Epithelial cell of prostate (primary cell): ENCODE measurements around the gene NLGN1.
"Not testable (repeated sequence)": the region's sequence is repeated elsewhere in the genome, so short reads cannot be mapped to it uniquely, and the experiment has no call there.

Experiments
- DNase-seq: peaks from one replicate; pipeline ENCODE4 v3.0.0-alpha.2; 2011; ENCODE audit warnings: low read depth, low spot score
- H3K27ac ChIP-seq: fragments of 450-650 bp; 2 replicates; pipeline ENCODE4 v1.5.1; 2017; ENCODE audit warnings: mild to moderate bottlenecking

NLGN1 gene

DNA sequence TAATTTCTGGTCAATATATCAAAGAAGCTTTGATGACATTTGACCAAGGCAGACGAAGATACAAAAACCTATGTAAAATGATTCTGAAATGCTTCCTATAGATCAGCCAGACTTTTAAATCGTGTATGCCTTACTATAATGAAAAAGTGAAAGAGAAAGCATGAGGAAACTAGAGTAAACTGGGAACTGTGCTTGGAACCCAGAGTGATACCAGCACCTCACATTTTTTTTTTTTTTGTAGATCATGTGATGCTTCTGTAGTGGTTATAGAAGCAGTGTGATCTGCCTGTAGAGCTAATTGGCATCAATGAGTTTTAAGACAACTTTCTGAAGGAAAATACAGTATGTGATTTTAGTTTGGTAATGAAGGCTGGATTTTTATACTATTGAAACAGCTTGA, 150.7 kb downstream of the NLGN1 start:
- no peak overlapping the region for H3K27ac ChIP-seq
- no peak for DNase-seq

DNA sequence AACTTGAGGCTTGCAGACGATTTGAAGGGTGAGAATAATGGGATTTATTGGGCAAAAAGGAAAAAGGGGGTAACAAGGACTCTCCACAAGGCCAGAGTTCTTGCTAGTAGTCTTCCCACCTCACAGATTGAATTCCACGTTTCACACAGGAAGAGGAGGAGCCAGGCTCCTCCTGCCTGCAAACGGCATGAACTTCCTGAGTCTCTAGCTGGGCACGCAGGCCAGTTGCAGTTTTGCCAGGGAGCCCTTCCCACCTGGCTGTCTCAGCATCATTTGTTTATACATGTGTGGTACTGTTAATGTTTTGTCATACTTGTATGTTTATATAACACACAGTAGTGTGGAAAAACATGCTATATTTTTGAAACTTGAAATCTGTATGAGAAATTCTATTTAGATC, 155.0 kb downstream of the NLGN1 start:
- H3K27ac ChIP-seq = no peak overlapping the region
- no peak for DNase-seq

DNA sequence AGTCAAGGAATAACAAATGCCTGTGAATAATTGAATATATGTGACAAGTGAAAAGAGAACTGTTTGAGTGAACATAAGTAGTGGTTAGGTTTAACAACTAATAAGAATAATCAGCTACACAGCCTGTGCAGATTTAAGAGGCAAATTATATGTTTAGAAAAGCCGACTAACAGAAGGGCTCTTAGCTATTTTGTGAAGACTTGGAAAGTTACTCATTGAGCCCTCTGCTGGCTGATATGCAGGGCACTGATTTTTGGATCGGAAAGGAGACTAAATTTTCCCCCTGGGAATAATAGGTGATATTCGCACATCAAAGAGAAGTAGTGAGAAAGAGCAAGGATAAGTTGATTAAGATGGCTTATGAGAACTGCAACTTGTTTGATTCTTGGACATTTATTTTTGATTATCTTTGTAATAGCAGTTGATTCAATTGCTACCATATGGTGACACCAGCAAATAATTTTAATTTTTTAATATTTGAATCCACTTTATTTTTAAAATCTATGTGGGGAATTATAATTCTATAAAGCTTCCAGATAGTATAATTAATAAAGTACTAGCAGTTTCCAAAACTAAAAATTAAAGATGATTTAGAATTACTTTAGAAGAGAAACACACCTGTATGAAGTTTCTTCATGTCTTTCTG, 156.2 kb downstream of the NLGN1 start:
- DNase-seq = no peak
- H3K27ac ChIP-seq = no peak overlapping the region

DNA sequence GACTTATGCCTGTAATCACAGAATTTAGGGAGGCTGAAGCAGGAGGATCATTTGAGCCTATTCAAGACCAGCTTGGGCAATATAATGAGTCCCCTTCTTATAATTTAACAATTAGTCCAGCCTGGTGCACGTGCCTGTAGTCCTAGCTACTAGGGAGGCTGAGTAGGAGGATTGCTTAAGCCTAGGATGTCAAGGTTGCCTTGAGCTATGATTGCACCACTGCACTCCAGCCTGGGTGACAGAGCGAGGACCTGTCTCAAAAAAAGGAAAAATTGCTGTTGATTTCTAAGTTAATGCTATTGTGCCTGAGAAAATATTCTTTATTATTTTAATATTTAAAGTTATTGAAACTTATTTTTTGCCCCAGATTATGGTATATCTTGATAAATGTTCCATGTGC, 159.0 kb downstream of the NLGN1 start:
- no peak for DNase-seq

GRCh38 chr3:173567997-173568396, 170.5 kb downstream of the NLGN1 start:
- no peak overlapping the region for H3K27ac ChIP-seq
- no peak for DNase-seq

More for the DNA sequence above, 159.0 kb downstream of the NLGN1 start:
- H3K27ac ChIP-seq = no peak overlapping the region

DNA sequence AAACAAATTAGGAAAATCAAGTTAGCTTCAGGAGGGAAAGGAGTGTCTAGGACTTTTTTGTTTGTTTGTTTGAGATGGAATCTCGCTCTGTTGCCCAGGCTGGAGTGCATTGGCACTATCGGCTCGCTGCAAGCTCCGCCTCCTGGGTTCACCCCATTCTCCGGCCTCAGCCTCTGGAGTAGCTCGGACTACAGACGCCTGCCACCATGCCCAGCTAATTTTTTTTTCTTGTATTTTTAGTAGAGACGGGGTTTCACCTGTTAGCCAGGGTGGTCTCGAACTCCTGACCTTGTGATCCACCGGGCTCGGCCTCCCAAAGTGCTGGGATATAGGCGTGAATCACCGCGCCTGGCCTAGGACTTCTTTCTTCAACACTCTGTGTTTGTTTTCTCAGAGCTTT, 171.1 kb downstream of the NLGN1 start:
- DNase-seq = no peak
- H3K27ac ChIP-seq = no peak overlapping the region

DNA sequence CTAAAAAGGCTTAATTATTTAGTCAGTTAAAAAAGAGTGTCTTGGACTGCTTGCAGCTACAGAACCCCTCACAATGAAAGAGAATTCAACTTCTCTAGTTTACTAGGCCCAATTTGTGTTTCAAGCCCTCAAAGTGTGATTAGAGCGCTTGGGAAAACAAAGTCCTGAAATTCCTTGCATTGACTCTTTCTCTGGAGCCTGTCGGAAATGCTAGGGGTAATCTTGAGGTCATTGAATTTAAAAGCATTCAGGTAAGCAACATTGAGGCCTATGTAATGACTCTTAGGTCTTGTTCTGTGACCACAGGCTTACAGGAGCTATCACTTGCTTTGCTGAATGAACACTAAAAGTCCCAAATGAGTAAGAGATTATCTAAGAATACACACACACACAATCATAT, 186.0 kb downstream of the NLGN1 start:
- no peak overlapping the region for H3K27ac ChIP-seq
- DNase-seq = no peak

- no peak overlapping the region for H3K27ac ChIP-seq
- DNase-seq = no peak
Observed at GRCh38 chr3:173584093-173584837, 186.7 kb downstream of the NLGN1 start.

- no peak for DNase-seq
- H3K27ac ChIP-seq = no peak overlapping the region
Observed at GRCh38 chr3:173584838-173585831, 187.6 kb downstream of the NLGN1 start.

DNA sequence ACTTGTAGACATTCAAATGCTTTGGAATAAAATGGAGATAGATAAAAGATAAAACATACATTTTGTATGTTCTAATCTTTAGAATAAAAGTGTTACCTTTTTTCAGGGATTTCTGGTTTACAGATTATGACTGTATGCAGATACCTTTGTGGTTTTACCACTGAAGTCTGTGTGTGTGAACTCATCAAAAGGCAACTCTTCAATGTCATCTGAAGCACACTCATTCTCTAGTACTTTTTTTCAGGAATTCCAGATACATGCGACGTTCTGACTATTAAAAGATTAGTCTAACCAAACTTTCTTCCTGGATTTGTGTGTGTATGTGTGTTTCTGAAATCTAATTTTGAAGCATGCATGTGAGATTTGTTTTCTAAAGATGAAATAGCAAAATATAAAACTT, 188.6 kb downstream of the NLGN1 start:
- no peak overlapping the region for H3K27ac ChIP-seq
- DNase-seq = no peak

GRCh38 chr3:173587055-173587454, 189.5 kb downstream of the NLGN1 start:
- no peak overlapping the region for H3K27ac ChIP-seq
- no peak for DNase-seq

DNA sequence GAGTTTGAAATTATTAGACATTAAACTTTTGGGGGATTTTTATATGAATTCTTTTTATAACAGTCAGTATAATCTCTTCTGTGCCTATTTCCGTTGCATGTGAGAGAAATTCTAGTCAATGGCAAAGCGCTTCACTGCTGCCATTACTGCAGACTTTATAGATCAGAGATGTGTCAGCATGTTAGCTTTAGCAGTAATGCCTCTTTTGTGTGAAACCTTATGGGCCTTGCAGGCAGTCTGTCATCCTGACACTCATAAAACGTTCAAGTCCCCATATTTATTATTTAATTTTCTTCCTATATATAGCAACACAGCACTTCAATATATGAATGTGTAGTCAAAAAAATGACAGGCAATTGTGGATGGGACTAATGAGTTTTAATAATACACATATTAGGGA, 191.0 kb downstream of the NLGN1 start:
- DNase-seq = no peak
- H3K27ac ChIP-seq = no peak overlapping the region

GRCh38 chr3:173589116-173589515, 191.6 kb downstream of the NLGN1 start:
- DNase-seq = no peak
- H3K27ac ChIP-seq = no peak overlapping the region

DNA sequence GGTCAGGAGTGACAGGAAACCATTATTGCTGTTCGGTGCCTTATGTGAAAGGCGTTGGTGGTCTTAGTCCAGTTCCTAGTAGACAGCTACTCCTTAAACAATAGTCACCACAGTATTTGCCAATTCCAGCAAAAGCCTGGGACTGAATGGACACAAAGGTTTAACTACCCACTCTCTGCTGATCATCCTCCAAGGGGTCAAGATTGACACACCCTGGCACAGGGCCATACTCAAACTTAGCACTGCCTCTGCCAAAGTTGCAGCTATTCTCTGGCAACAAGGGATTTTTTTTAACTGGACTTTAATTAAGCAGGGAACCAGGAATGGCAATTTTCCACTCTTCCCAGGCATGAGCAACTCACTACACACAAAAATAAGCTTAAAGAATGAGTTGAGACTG, 193.9 kb downstream of the NLGN1 start:
- no peak for DNase-seq

GRCh38 chr3:173594881-173595280, 197.3 kb downstream of the NLGN1 start:
- H3K27ac ChIP-seq, DNase-seq: not testable (repeated sequence)

More for the DNA sequence above, 193.9 kb downstream of the NLGN1 start:
- no peak overlapping the region for H3K27ac ChIP-seq

DNA sequence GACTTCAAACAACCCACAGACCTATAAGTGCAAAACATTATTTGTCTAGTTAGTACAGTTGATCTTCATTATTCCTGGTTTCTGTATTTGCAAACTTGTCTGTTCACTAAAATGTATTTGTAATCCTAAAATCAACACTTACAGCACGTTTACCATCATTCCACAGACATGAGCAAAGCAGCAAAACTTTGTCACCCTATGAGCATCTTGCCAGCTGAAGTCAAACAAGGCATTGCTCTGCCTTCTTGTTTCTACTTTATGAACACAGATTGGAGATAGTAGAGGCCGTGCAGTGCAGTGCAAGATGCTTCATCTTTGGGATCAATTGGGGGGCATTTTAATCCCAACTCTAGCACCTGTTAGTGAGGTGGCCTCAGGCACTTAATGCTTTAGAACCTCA, 202.1 kb downstream of the NLGN1 start:
- no peak for DNase-seq

GRCh38 chr3:173614522-173614921, 217.0 kb downstream of the NLGN1 start:
- no peak for DNase-seq

More for the DNA sequence above, 202.1 kb downstream of the NLGN1 start:
- H3K27ac ChIP-seq = no peak overlapping the region

DNA sequence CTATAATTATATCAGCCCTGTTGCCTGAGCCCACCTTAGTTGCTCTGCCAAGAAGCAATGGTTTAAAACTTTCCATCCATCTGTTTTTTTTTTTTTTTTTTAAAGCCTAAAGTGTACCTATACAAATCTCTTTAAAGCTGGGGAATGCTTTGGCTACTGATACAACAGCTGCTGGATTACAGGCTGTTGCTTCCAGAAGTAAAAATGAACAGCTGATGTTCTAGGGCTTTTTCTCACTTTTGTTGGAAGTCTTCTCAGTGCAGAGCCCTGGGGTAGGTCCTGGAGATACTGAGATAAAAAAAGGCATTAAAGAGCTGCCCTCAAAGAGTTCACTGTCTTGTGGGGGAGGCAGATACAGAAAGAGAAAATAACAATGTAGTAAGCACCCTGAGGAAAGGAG, 218.1 kb downstream of the NLGN1 start:
- no peak overlapping the region for H3K27ac ChIP-seq

More at GRCh38 chr3:173614522-173614921, 217.0 kb downstream of the NLGN1 start:
- no peak overlapping the region for H3K27ac ChIP-seq

GRCh38 chr3:173617490-173617889, 219.9 kb downstream of the NLGN1 start:
- no peak for DNase-seq
- no peak overlapping the region for H3K27ac ChIP-seq

More for the DNA sequence above, 218.1 kb downstream of the NLGN1 start:
- no peak for DNase-seq

DNA sequence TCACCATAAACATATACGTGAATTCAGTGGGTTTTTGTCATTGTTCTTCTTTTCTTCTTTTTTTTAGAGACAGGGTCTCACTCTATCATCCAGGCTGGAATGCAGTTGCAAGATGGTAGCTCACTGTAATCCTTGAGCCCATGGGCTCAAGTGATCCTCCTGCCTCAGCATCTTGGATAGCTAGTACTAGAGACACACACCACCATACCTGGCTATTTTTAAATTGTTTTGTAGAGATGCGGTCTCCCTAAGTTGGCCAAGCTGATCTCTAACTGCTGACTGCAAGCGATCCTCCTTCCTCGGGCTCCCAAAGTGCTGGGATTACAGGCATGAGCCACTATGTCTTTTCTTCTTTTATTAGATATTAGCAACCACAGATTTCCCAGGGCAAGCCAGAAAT, 220.6 kb downstream of the NLGN1 start:
- no peak for DNase-seq

DNA sequence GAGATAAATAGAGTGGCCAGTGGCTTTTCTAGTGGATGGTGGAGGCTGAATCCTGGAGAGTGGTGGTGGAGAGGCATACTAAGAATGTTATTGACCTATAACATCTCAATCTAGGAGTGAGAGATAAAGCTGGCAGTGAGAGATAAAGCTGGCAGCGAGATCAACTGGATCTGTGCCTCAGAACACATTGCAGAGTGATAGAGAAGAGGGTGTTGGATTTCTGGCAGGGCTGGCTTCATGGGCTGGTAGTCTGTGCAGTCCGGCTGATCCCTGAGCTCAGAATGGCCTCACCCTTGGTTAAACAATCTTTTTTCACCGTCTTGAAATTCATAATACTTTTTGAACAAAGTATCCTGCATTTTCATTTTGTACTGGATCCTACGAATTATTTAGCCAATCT, 221.2 kb downstream of the NLGN1 start:
- H3K27ac ChIP-seq = no peak overlapping the region
- no peak for DNase-seq

More for the DNA sequence above, 220.6 kb downstream of the NLGN1 start:
- H3K27ac ChIP-seq = no peak overlapping the region
